Measurements from ENCODE around the gene GPR150.

GPR150 gene

GRCh38 chr5:95644351-95645042 lies 24.6 kb downstream of the GPR150 start (continued):
- TF ChIP-seq BCL6B (tag by site-specific recombination; IDR thresholded peaks at IDR 0.05) (no peak), ZBTB26 (tag by site-specific recombination; optimal IDR thresholded peaks at IDR 0.05) (no peak), IKZF3 (tag by site-specific recombination; IDR thresholded peaks at IDR 0.05) (no peak), ZIC2 (tag by site-specific recombination; IDR thresholded peaks at IDR 0.05) (no peak), ZNF202 (tag by site-specific recombination; IDR thresholded peaks at IDR 0.05; ENCODE audit: borderline replicate concordance) (no peak), ZEB2 (tag by site-specific recombination; IDR thresholded peaks at IDR 0.05) (peak; percentile 82), GLI4 (tag by site-specific recombination; IDR thresholded peaks at IDR 0.05) (no peak), ZNF280C (tag by site-specific recombination; IDR thresholded peaks at IDR 0.05) (no peak), ZFP3 (tag by site-specific recombination; IDR thresholded peaks at IDR 0.05; ENCODE audit: low read depth) (no peak), ZNF660 (tag by site-specific recombination; IDR thresholded peaks at IDR 0.05) (0 out of 2 replicates have a peak, but pooled peaks have one; percentile 13), ZSCAN30 (tag by site-specific recombination; IDR thresholded peaks at IDR 0.05) (no peak; the same call in 1 of the 2 replicates), ZNF335 (tag by site-specific recombination; conservative IDR thresholded peaks at IDR 0.05) (0 out of 2 replicates have a peak, but pooled peaks have one; percentile 22), GLI2 (tag by site-specific recombination; IDR thresholded peaks at IDR 0.05; ENCODE audit: borderline replicate concordance, low read depth) (no peak), ZBTB44 (tag by site-specific recombination; IDR thresholded peaks at IDR 0.05) (0 out of 2 replicates have a peak, but pooled peaks have one; percentile 28), ZNF112 (tag by site-specific recombination; IDR thresholded peaks at IDR 0.05) (no peak), ZNF302 (tag by site-specific recombination; IDR thresholded peaks at IDR 0.05; ENCODE audit: low read depth) (no peak), HIC1 (tag by site-specific recombination; IDR thresholded peaks at IDR 0.05) (no peak), ZBTB21 (tag by site-specific recombination; IDR thresholded peaks at IDR 0.05) (no peak), ZNF350 (tag by site-specific recombination; IDR thresholded peaks at IDR 0.05) (no peak), ZNF654 (tag by site-specific recombination; IDR thresholded peaks at IDR 0.05; ENCODE audit: low read depth) (peak; percentile 98), REPIN1 (tag by site-specific recombination; IDR thresholded peaks at IDR 0.05; ENCODE audit: low read depth) (no peak), ZNF677 (tag by site-specific recombination; IDR thresholded peaks at IDR 0.05) (no peak), HOXC10 (CRISPR knock-in tag; IDR thresholded peaks at IDR 0.05) (no peak), TCF7L2 (IDR thresholded peaks at IDR 0.05; ENCODE audit: borderline replicate concordance, low read depth, low read length) (no peak), ZNF184 (tag by site-specific recombination; IDR thresholded peaks at IDR 0.05) (no peak), ZNF513 (tag by site-specific recombination; IDR thresholded peaks at IDR 0.05) (no peak), SCRT2 (tag by site-specific recombination; IDR thresholded peaks at IDR 0.05) (0 out of 2 replicates have a peak, but pooled peaks have one; percentile 41), PRDM1 (tag by site-specific recombination; IDR thresholded peaks at IDR 0.05) (peak; percentile 94), ZNF404 (tag by site-specific recombination; IDR thresholded peaks at IDR 0.05) (no peak), ZNF707 (tag by site-specific recombination; IDR thresholded peaks at IDR 0.05) (no peak), FEZF1 (tag by site-specific recombination; IDR thresholded peaks at IDR 0.05) (no peak)

Measured in HEK293 (cell line).